HG03025 (cell line): ENCODE data around the gene RCBTB2.

Experiments used
- ATAC-seq: cut with Tn5 transposase; IDR thresholded peaks from one replicate; pipeline ENCODE4 v1.9.1; 2021; ENCODE audit warnings: mild to moderate bottlenecking, moderate library complexity; ENCODE audit not compliant: unreplicated experiment, low FRiP score

RCBTB2 gene

DNA sequence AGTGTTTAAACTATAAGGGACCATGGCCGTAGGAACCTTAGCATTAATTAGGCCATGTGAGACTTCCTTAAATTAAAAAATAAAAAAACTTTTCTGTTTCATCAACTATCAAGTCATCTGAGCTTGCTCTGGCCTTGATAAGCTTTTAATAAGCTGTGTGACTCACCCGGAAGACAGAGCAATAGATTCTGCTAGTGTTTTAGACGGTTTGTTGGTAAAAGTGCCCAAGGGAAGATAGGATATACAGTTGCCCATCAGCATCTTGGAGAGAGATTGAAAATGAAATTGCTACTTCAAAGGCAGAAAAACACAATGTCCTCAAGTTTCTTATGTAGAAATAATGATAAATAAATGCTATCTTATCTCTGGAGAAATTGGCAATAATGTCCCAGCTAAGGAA is 31.2 kb upstream of the RCBTB2 start:
- no peak for ATAC-seq

DNA sequence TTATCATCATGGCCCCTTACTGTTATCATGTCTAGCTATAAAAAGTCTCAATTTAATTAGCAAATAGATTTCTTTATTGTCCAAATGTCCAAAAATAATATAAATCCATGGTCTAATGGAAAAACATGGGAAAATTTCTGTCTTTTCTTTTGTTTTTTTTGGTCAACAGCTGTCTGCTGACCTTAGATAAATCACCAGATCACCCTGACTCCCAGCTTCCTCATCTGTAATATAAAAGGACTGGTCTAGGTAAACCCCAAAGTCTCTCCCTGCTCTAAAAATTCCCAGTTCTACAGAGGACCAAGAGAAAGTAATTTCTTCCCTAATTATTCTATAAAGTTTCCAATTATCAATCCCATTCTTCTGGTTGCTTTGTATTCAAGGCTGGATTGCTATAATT is 30.7 kb upstream of the RCBTB2 start:
- ATAC-seq = no peak

DNA sequence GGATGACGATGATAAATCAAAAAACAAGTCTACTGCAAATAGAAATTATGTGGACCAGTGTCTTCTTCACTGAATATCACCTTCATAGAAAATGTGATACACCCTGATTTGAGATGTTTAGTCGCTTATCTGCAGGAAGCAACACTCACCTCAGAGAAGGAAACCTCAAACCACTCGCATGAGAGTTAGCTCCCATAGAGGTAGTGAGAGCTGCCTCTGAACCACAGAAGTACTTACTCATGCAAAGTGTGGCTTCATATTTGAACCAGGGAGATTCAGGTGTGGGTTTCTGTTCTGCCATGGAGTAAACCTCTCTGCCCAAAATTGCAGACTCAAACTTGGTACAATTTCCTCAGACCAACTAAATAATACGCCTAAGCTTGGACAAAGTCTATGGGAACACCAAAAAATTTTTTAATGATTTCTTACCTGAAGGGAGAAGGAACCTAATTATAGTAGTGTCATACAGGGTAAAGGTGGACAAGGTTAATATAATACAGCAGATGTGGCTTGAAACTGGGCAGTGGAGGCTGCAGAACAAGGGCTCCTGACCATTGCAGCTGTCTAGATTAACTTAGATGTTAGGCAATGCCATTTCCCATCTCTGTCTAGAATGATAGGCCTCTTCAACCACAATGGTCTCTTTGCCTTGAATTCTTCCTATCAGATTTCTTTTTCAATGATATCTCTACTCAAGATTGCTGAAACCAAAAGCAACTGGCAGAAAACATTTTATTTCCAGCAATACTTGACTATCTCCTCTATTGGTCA is 29.6 kb upstream of the RCBTB2 start:
- peak; percentile 98 for ATAC-seq

DNA sequence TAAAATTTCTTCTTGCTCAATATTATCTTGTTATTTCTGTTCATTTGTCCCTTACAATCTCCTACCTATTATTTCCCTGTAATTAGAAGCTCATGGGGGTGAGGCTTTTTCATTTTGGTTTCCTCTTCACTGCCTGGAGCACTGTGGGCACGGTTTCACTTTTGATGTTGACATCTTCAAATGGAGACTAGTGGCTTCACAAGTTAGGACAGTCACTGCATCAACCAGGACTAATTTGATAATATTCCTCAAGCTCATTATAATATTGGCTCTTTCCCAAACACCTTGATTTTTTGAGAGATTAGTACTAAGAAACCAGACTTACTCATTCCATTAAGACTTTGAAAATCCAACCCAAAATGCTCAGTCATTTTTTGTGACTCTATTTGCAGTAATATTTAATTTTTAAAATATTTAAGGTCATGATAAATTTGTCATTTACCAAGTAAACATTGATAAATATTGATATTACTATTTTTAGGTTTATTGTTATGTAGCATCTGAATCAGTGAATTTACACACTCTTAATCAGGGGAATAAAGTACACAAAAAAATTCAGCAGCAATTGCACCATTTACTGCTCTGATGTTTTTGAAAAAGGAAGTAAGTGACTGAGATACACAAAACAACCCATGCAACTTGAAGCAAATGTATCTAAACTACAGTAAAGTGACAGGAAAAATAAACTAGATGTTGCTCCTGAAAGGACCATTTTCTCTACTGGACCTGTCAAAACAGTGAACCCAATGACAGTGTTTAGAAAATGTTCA is 28.8 kb upstream of the RCBTB2 start:
- ATAC-seq = no peak

DNA sequence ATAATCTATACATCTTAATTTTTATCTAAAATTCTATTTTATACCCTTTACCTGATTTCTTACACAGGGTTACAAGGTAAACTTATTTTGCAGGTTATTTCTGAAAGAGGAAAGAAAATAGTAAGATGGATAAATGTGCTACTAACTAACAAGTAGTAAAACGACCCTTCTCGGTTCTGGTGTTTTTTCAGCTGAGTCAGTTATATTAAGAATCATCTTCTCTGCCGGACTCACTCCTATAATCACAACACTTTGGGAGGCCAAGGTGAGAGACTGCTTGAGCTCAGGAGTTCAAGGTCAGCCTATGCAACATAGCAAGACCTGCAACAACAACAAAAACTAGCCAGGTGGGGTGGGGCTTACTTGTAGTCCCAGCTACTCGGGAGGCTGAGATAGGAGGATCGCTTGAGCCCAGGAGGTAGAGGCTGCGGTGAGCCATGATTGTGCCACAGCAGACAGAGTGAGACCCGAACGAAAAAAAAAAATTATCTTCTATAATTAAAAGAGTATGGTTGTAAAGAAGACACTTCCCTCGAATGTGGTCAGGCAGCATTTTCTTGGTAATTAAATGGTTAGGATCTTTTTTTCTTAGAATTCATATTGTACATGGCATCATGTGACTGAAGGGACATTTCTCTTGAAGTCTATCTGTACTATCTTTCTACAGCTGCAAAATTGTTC is 27.9 kb upstream of the RCBTB2 start:
- no peak for ATAC-seq

DNA sequence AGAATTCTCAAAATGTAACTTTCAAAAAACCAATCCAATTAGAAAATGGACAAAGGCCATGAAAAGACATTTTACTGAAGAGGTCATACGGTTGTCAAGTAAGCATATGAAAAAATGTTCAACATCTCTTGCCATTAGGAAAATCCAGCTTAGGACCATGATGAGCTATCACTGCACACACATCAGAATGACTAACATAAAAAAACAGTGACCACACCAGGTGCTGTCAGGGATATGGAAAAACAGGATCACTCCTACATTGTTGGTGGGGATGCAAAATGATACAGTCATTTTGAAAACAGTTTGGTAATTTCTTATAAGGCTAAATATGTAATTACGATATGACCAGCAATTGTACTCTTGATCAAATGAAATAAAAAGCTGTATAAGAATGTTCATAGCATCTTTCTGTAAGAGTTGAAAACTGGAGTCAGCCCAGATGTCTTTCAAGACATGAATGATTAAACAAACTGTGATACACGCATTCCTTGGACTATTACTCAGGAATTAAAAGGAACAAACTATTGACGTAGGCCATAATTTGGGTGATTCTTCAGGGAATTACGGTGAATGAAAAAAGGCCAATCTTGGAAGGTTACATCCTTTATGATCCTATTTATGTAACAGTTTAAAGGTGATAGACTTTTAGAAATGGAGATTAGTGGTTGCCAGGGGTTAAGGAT is 26.9 kb upstream of the RCBTB2 start:
- ATAC-seq = no peak

DNA sequence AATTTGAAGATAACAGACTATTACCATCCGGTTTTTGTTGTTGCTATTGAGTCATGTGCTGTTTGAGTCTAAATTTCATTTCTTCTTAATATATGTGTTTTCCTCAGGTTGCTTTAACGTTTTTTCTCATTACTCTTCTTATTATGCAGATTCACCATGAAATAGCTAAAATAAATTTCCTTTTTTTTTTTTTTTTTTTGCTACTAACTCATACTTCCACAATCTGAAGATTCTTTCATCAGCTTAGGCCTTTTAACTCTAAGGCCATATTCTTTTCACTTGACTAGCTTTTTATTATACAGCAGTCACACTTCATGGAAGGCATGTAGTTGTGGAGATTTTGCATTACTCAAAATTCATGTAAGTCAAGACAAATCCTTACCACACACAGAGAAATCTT is 23.9 kb upstream of the RCBTB2 start:
- no peak for ATAC-seq

DNA sequence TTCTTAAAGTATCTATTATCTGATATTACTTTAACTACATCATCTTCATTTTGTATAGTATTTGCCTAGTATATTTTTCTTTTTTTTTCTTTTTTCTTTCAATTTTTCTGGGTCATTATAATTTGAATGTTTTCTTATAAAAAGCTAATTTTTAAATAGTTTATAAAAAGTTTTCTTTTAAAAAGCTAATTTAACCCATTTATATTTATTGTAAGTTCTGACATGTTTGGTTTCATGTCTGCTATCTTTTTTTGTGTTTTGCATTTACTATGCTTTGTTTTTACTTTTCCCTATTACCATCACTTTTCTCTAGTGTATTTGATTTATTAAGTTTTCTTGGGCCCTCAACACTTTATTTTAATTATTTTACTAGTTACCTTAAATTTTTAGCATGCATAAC is 22.6 kb upstream of the RCBTB2 start:
- no peak for ATAC-seq

DNA sequence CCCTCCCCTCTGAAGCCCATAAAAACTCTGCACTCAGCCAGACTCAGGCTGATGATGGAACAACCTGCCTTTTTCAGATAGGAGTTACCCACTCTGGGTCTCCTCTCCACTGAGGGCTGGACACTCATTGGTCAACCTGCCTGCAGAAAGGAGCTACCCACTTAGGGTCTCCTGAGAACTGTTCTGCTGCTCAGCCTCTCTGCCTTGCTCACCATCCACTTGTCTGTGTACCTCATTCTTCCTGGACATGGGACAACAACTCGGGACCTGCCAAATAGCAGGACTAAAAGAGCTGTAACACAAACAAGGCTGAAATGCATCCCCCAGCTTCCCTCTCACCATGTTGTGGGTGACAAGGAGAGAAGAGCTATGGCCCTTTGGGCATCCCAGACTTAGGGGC is 18.4 kb upstream of the RCBTB2 start:
- ATAC-seq = no peak

DNA sequence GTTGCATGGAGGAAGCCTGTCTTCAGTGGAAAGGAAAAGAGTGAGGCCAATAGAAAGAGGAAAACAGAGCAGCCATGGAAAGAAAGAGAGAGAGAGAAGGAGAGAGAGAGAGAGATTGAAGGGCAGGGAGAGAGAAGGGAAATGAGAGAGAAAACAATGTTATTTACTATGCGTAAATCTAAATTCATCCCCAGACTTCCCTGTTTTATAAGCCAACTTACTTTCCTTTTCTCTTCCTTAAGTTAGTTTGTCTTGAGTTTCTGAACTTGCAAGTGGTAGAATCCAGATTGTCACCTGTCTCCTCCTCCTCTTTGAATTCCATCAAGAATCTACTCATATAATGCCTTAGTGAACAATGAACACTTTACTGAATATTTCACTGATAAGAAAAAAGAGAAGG is 16.8 kb upstream of the RCBTB2 start:
- no peak for ATAC-seq

DNA sequence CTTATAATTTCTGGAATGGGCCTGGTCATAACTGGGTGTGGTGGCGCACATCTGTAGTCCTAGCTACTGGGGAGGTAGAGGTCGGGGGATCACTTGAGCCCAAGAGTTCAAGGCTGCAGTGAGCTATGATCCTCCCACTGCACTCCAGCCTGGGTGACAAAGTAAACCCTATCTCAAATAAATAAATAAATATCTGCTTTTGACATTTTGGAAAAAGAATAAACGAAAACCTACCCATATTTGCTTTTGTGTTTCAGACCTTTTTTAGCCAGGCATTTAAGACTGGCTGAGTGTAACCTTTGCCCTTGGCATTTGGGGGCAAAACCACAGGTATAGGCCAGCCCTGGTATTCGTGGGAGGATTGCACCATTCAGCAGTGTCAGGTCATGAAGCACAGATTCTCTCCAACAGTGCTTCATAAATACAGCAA is 14.8 kb upstream of the RCBTB2 start:
- ATAC-seq = no peak

DNA sequence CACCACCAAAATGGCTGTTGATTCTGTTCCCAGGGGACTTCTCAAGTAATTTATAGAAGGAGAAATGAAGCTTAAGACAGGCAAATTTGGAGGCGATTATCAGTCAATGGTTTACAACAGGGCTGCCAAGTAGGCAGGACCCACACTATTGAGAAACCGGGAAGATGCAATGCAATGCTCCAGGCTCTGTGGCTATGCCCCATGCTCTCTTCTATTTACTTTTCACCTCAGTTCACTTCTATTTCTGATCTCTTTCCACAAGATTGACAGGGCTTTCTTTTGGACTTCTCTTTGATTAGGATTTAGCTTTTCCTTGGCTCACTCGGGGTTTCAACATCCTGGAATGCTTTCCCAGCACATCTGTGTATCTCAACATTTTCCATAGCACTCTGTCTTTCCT is 12.7 kb upstream of the RCBTB2 start:
- no peak for ATAC-seq

DNA sequence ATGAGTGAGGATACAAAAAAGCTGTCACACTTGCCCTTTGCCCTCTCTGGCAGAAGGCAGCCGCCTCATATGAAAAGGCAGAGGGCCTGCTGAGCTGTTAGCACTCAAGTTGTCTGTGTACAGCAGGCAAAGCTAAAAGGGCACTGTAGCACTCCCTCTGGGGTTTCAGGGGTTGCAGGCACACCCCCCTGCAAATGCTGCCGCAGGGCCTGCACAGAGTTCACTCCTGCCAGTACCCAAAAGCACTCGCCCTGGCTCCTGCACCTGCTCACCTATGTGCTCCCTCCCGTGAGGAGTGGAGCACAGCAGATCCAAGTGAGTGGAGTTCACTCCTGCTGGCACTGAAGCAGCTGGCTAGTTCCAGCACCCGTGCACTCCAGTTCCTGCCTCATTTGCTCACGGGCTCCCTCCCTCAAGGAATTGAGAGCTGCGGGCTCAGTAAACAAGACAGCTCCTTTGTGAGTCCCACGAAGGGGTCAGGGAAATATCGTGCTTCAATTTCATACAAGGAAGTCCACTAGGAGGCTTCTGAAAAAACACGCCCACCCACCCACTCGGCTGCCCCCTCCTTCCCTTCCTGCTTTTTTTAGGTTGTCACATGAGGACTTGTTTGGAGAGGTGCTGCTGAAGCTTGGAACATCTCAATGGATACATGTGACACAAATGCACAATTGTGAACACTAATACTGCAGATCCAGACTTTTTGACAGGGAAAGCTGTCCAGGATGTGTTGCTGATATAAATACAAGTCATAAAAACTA is 9.9 kb upstream of the RCBTB2 start:
- ATAC-seq = no peak

DNA sequence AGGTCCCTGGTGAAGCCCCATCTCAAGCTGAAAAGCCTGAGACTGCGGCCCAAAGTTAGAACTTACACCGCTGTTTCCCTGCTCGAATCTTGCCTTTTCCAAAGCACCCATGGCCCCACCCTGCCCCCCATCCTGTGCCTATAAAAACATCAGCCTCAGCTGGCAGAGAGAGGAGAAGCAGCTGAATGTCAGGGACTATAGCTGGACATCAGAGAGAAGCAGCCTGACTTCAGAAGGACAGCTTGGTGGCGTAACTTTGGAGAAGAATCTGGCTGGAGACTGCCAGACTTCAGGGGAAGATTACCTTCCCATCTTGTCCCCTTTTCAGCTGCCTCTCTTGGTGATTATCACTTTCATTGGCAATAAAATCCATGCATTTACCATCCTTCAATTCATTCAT is 9.3 kb upstream of the RCBTB2 start:
- ATAC-seq = no peak

DNA sequence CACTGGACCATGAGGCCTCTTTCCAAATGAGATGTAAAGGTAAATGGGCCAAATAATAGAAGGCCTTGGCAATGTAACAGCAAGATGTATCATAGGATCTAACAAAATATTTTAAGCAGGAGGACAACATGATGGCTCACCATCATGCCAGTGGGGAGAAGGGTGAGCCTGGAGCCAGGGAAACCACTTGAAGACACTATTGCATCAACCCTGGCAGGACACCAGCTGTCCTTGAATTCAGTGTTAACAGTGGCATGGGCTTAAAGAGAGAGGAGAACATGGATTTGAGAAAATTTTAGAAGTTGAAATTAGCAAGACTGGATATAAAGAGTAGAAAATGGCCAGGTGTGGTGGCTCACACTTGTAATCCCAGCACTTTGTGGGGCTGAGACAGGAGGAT is 6.7 kb upstream of the RCBTB2 start:
- ATAC-seq = no peak

DNA sequence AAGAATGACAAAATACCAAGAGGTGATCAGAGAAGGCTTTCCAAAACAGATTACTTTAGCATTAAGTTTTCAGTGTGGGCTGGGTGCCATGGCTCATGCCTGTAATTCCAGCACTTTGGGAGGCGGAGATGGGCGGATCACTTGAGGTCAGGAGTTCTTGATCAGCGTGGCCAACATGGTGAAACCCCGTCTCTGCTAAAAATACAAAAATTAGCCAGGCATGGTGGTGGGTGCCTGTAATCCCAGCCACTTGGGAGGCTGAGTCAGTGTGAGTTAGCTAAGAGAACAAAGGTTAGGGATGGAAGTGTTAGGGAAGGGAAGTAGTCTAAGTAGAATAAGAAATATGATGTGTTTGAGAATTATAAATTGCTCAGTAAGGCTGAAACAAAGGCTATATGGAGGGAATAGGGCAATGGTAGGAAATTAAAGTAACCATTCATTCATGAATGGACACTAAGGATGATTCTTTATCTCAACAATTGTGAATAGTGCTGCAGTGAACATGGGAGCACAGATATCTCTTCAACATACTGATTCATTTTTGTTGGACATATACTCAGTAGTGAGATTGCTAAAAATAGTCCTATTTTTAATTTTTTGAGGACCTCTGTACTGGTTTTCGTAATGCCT is 3.9 kb upstream of the RCBTB2 start:
- no peak for ATAC-seq

DNA sequence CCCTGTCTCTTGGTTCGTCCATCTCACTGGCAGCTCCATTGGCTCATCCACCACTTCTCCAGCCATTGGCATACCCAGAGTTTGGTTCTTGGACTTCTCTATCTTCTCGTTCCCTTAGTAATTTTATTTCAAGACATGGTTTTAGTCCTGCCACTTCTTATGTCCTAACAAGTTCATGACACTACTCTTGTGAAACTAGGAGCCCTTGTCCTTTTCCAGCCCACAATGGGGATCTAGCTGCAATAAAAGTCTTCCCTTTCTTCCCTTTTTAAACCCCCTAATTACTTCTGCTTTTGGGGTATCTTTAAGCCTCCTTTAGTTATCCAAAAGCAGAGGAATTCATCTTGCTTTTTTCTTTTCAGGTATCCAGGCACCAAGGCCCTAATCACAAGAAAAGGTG is 2.9 kb upstream of the RCBTB2 start:
- ATAC-seq = no peak

DNA sequence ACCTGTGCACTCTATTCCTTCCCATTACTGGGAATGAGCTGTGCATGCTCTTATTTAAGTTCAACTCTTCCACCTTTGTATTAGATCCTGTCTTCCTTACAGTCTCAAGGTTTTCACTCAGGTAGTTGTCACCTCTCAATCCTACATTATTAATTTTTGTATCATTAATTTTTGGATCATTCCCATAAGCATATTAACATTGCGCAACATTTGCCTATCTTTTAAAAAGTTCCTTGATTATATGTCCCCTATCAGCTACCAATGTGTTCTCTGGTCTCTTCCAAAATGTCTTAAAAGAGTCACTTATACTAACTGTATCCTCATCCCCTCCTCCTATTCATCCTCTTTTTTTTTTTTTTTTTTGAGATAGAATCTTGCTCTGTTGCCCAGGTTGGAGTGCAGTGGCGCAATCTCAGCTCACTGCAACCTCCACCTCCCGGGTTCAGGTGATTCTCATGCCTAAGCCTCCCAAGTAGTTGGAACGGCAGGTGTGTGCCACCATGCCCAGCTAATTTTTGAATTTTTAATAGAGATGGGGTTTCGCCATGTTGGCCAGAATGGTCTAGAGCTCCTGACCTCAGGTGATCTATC is 2.1 kb upstream of the RCBTB2 start:
- no peak for ATAC-seq

DNA sequence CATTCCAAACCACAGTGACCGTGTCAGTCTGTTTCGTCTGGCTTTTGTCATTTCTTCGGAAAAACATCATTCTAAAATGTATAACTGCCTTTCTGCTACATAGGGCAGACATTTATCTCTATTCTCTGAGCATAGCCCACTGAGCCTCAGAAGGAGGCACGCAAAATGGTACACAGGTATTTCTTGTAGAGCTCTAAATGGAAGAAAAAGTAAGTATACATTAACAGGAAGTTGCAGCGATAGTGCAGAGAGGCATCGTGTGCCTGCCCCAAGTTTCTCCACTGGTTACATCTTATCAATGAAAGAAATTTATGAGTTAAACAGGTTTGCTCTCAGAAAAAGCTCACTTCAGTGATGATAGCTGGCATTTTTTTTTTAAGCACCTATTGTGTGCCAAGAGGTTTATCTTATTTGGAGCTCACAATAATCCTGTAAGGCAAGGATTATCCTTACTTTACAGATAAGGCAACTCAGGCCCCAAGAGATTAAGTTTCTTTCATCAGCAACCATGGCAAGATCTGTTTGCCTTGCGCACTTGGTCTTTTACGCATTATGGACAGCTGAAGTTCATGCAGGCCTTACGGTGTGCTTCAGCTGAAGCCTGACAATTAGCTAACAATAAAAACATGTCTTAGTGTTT is 1.2 kb upstream of the RCBTB2 start:
- no peak for ATAC-seq
